PC-9 (cell line): Measurements from ENCODE around the gene SLC10A7.

Experiments used
- EZH2 ChIP-seq: fragments of 200-600 bp; sonication (generic); IDR thresholded peaks from 2 replicates; pipeline ENCODE4 v1.8.0; 2017; ENCODE audit warnings: antibody characterized with exemption, low read depth
- TF ChIP-seq, protein P1 (sequence below): fragments of 200-600 bp; sonication (generic); conservative IDR thresholded peaks from 2 replicates; pipeline ENCODE4 v1.6.1; 2017; ENCODE audit warnings: mixed run types, antibody characterized with exemption, mild to moderate bottlenecking, moderate library complexity

DNA sequence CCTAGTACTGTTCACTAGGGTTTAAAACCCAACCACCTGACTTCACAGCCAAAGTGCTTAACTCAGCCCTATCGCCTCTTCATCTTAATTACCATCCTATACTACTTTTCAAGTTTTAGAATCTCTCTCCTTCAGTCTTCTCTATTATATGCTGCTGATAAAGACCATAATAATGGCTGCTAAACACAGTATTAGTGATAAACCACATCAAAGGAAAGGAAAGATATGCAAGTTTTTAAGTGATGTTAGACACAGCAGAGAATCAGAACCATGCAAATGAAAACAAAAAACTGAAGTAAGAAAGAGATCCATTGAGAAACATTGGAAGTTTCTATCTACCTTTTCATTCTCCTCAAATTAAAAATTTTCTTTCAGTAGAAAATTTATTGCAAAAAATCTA is 206.6 kb downstream of the SLC10A7 start:
- TF ChIP-seq, protein P1, sequence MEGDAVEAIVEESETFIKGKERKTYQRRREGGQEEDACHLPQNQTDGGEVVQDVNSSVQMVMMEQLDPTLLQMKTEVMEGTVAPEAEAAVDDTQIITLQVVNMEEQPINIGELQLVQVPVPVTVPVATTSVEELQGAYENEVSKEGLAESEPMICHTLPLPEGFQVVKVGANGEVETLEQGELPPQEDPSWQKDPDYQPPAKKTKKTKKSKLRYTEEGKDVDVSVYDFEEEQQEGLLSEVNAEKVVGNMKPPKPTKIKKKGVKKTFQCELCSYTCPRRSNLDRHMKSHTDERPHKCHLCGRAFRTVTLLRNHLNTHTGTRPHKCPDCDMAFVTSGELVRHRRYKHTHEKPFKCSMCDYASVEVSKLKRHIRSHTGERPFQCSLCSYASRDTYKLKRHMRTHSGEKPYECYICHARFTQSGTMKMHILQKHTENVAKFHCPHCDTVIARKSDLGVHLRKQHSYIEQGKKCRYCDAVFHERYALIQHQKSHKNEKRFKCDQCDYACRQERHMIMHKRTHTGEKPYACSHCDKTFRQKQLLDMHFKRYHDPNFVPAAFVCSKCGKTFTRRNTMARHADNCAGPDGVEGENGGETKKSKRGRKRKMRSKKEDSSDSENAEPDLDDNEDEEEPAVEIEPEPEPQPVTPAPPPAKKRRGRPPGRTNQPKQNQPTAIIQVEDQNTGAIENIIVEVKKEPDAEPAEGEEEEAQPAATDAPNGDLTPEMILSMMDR = no peak
- TF ChIP-seq EZH2 = no peak
